Keratinocyte (primary cell): Measurements from ENCODE around the gene NHSL2.

Experiments
- CTCF ChIP-seq, 3 experiments: IDR thresholded peaks in 1 of 3; conservative IDR thresholded peaks in 1 of 3; optimal IDR thresholded peaks in 1 of 3; 2 replicates in 2 of 3; 3 replicates in 1 of 3; pipeline versions ENCODE3 to v1.5.1; 2011; ENCODE audit warnings: low read length in 3 of 3, mild to moderate bottlenecking in 3 of 3, moderate library complexity in 2 of 3, control low read depth in 1 of 3, inconsistent platforms in 1 of 3; ENCODE audit not compliant: insufficient read depth in 2 of 3; ENCODE audit errors: extremely low read depth in 1 of 3
- EZH2 ChIP-seq: IDR thresholded peaks from one replicate; pipeline ENCODE4 v1.6.1; 2012; ENCODE audit warnings: inconsistent platforms, mild to moderate bottlenecking, low read length, moderate library complexity

- TF ChIP-seq CTCF (optimal IDR thresholded peaks at IDR 0.05 in 1 of 3, IDR thresholded peaks at IDR 0.05 in 1 of 3, conservative IDR thresholded peaks at IDR 0.05 in 1 of 3; ENCODE audit: extremely low read depth in 1 of 3, insufficient read depth in 2 of 3, low read length in 3 of 3) = no peak
- TF ChIP-seq EZH2 = no peak
Observed at GRCh38 chrX:72019487-72019886, 108.8 kb downstream of the NHSL2 start.
